Activated T-helper 1 cell treated with Interleukin-2 at 50 U/mL for 16 hours (primary cell): ENCODE data around the gene MAP7.
"Not testable (repeated sequence)": the region's sequence is repeated elsewhere in the genome, so short reads cannot be mapped to it uniquely, and the experiment has no call there.

Experiments
- DNase-seq: peaks from one replicate; pipeline ENCODE4 v3.0.0-alpha.2; 2020; ENCODE audit warnings: low read depth

MAP7 gene

DNA sequence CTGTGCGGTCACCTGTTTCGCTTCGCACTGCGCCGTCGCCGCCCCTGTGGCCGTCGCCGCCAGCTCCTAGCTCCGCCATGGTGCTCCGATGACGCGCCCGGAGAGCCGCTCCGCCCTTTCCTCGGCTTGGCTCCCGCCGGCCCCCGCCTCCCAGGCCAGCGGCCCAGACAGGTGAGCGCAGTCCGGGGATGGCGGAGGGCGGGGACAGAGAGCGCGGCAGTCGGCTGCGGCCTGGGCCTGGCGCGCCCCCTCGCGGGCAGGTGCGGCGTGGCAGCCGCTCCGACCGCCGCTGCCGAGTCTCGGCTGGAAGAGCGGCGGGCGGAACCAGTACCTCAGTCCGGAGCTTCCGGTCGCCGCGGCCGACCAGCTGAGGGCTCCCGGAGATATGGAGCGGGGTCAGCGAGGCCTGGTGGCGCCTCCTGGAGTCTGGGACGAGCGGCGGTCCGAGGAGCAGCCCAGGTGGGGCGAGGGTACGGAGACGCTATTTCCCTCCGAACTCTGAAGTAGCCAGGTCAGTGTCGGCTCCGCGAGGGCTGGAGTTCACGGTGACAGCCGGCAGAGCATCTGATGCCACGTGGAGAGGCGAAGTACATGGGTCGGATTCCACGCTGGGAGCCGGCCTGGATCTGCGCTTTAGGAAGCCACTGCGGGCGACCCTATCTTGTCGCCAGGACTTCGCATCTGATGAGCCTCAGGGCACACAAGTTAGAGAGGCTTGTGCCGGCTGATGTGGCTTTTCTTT lies at the start of gene MAP7:
MAP7 (minus strand) TSS at position 93 of the 742 bp plus-strand sequence; CDS start at position 79, 14 bp downstream.
- peak; percentile 52 for DNase-seq

DNA sequence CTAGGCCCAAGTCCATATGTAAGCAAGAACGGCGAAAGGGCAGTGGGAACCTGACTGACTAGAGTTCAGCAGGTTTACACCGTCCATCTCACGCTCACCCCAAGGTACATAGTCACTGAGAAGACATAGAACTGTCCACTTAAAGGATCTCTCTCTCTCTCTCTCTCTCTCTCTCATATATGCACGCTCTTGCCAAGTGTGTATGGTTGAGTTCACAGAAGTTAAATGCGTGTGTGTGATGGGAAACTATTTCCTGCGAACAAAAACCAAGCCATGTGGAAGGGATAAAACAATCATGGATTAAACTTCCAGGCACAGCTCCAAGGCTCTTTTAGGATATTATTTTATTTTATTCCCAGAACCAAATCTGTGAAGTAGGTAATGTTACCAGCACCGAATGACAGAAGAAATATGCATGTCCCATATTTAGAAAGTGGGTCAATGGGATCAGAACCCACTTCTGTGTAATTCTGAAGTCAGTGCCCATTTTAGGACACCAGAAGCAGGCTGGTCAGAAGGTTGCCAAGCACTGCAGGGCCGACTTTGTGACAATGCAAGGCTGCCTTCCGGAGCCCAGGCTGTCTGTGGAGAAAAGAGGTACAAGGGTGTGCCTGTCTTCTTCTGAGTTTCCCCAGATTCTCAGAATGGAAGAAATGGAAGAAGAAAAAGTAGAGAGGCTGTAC lies 49.2 kb upstream of the MAP7 start:
- DNase-seq: no peak

DNA sequence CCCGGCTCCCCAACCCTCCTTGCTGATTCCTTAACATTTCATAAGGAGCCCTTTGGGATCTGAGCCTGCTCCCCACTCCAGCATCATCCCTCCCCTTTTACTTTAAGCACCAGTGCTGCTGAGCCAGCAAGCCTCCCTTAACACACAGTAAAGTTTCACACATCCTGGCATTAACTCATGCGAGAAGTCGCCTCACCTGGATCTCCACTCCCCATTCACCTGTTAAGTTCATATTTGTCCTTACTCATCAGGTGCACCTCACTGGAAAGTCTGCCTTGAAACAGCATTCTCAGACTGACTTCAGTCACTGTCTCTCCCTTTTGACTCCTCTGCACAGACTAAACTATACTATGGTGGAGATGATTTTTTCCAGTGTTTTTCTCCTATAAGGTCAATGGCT lies 47.8 kb upstream of the MAP7 start:
- DNase-seq: no peak

DNA sequence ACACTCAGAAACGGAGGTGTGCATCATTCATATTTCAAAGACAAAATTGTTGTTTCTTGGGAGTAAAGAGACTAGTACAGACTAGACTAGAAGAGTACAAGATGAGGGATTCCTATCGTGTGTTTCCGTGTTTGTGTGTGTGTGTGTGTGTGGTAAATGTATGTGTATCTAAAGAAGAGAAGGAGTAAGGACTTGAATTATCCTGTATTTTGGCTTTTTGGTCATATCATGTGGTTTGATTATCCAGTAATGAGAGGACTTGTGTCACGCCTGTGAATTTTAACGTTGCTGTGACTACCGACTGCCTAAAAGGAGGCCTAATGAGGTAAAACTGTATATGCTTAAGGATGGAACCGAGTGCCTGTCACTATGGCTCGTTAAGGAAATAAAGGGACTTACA lies 44.4 kb upstream of the MAP7 start:
- DNase-seq: no peak

DNA sequence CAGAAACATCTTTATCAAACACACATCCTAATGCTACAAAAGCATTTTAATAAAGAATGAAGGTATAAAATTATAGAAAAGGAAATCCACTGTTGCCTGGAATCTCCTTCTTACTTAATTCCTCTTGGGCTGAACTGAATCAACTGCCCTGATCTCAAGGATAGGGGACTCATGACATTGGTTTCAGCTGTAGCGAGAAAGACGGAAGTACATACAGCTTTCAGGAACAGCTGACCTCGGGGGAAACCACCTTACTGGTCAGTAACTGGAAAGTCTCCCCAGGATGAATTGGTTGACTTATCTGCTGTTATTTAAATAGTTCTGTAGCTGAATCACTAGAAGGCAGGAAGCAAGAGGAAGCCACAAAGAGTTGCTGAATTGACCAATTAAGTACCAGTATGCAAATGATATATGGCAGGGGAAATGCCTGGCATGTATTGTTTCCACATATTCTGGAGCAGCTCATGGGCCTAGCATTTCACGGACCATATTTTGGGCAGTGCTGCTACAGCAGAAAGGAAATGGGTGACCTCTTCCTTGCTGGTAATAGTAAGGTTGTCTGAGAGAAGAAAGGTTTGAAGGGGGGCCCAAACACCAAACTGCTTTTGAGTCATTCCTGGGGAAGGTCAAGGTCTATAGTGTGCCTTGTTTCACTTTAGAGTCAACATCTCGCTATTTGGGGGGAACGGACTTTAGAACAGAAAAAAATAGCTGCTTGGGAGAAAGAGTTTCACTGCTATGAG lies 43.7 kb upstream of the MAP7 start:
- no peak for DNase-seq

DNA sequence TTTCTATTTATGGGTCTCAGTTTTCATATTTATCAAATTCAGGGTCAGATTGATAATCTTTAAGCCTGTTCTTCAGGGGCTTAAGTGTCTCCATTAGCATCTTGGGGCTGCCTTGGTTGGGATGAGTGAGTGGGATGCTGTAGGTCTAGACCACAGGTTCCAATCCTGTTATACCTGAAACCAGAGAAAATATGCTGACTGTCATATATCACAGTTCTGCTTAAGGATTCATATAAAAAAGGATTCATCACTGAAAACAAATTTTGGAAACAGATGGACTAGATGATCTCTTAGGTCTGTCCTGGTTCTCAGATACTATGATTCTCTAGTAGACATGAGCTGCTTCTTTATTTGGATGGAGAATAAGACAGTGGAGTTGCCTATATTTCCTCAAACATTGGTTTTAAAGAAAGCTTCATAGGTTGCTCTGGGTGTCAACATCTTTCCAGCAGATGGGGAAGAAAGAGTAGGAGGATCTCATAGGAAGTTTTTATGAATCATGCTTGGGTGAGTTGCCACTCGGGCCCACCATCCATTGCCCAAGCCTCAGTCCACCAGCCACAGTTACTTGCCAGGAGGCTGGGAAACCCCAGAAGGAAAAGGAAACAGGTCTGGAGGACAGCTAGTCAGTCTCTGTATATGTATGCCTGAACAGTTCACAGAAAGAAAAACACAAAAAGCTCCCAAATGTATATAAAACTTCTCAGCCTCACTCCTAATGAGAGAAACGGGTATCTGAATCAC lies 42.9 kb upstream of the MAP7 start:
- DNase-seq: no peak

DNA sequence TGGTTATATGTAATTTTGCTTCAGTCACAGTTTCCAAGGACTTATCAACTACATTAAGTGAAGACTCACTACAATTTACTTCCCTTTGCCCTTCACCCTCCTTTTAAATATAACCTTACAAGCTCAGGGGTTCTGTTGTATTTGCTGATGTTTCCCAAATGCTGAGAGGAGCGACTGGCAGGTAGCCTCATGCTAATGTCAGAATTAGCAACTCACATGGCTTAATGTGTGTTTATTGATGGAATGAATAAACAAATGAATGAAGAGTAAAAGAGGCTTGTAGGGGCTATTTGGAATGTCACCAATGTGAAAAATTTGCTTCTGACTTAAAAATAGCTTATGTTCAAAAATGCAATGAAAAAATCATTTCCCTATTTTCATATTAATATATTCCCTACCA lies 41.4 kb upstream of the MAP7 start:
- DNase-seq: no peak

DNA sequence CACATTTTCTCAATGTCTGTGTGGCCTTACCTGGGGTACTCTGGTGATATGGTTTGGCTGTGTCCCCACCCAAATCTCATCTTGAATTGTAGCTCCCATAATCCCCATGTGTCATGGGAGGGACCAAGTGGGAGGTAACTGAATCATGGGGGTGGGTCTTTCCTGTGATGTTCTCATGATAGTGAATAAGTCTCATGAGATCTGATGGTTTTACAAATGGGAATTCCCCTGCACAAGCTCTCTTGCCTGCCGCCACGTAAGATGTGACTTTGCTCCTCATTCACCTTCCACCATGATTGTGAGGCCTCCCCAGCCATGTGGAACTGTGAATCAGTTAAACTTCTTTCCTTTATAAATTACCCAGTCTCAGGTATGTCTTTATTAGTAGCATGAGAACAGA lies 40.6 kb upstream of the MAP7 start:
- not testable (repeated sequence) for DNase-seq

DNA sequence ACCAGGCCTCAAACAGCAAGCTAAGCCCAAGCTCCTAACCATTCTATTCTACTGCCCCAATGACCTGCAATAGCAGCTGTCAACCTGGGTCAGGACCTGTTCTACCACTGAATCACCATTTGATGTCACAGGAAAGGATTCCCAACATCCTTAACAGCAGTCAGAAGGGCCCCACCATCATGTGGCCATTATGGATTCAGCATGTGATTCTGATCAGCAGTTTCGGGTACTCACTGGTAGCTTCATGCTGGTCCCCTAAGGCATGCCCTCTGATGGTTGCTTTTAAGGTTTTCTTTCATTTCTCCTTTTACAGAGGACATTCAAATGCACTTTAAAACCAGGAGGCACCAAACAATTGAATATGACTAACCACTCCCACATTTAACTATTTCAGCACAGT lies 37.3 kb upstream of the MAP7 start:
- no peak for DNase-seq

DNA sequence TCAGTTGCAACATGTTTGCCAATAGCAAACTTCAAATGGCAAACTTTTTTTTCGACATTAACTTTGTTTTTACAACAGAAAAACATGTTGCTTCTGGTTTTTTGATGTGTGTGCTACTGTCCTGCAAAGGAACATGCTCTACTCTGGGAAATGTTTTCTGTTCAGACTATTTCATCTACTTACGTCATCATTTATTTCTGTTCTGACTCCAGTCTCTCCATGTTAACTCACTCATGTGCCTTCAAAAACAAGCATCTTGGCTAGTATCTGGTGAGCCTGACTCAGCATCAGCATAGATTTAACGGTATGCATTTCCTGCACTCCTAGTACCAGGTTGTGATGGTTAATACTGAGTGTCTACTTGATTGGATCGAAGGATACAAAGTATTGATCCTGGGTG lies 36.1 kb upstream of the MAP7 start:
- DNase-seq: no peak

DNA sequence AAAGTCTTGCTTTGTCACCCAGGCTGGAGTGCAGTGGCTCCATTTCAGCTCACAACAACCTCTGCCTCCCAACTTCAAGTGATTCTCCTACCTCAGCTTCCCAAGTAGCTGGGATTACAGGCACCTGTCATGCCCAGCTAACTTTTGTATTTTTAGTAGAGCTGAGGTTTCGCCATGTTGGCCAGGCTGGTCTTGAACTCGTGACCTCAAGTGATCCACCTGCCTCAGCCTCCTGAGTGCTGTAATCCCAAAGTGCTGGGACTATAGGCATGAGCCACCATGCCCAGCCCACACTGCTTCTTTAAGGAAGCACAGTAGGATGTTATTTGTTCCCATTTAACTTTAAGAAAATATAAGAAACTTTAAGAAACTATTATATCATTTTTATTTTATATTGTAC lies 35.3 kb upstream of the MAP7 start:
- DNase-seq: not testable (repeated sequence)

DNA sequence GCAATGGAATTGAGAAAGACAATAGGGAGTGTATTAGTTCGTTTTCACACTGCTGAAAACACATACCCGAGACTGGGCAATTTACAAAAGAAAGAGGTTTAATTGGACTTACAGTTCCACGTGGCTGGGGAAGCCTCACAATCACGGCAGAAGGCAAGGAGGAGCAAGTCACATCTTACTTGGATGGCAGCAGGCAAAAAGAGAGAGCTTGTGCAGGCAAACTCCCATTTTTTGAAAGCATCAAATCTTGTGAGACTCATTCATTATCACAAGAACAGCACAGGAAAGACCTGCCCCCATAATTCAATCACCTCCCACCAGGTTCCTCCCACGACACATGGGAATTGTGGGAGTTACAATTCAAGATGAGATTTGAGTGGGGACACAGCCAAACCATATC lies 34.1 kb upstream of the MAP7 start:
- not testable (repeated sequence) for DNase-seq

DNA sequence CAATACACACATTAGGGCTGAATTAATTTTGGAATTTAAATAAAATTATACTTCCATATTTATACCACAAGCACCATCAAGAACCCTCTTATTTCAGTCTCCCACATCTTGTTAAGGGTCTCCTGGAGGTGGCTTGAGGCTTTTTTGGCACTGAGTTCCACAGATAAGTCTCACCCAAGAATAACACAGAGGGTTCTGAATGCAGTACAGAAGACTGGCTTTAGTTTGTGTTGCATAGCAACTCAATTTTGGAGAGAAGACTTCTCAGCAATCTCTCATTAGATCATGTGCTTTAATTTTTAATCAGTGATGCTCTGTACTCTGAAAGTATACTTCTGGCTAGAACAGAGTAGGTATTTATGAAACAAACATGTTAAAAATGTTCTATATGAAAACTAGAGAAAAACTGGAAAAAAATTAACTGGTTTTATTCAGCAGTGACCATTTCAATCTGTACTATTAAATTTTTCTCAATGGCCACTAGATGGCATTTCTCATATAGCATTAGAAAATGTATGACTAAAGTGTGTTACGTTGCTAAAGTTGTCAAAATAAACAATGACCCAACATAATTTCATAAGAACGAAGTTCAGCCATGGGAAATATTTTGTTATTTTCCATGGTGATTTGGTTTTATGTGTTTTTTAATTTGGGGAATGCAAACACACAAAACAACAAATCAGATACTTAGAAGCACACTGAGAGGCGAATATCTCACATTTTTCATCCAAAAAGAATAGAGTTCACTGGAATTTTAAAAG lies 32.7 kb upstream of the MAP7 start:
- DNase-seq: no peak

DNA sequence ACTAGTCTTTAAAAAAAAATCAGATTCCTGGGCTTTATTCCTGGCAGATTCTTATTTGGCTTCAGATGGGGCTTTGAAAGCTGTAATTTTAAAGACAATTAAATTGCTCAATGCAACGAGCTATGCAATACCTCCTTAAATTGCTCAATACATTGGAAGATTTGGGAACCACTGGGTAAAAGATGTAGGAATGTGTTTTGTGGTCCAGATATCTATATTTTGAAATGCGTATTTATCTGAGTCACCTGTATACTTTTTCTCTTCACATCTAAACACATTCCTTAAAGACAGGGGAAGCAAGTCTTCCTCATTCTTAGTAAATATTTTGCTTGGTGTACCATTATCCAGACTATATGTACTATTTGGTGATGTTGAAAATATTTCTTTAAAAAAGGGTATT lies 29.6 kb upstream of the MAP7 start:
- DNase-seq: no peak

DNA sequence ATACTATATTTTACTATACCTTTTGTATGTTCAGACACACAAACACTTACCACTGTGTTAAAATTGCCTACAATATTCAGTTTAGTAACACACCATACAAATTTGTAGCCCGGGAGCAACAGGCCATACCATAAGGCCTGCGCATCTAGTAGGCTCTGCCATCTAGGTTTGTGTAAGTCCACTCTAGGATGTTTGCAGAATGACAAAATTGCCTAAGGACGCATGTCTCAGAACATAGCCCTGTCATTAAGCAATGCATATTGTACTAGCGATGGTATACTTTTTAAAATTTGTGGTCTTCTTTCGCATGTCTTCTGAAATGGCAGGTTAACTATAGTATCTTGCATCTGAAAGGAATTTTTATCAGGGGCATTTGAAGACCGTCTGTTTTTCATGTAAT lies 26.6 kb upstream of the MAP7 start:
- DNase-seq: no peak

DNA sequence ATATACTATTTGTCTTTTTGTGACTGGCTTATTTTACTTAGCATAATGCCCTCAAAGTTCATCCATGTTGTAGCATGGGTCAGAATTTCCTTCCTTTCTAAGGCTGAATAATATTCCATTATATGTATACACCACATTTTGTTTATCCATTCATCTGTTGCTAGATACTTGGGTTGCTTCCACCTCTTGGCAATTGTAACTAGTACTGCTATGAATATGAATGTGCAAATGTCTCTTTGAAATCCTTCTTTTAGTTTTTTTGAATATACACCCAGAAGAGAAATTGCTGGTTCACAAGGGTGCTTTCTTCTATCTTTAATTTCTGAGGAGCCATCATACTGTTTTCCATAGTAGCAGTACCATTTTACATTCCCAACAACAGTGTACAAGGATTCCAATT lies 21.3 kb upstream of the MAP7 start:
- DNase-seq: no peak

DNA sequence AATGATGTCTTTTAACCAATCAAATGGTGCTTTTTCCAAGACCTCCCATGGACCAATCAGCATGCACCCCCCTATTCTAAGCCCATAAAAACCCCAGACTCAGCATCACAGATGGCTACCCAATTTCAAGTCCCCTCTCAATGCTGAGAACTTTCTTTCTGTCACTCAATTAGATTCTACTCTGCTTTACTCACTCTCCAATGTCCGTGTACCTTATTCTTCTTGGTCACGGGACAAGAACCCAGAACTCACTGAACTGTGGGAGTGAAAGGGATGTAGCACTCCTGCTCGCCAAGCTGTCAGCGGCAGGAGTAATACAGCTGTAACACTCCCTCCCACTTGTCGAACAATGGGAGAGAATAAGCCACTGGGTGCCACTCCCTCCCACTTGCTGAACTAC lies 20.8 kb upstream of the MAP7 start:
- DNase-seq: no peak

DNA sequence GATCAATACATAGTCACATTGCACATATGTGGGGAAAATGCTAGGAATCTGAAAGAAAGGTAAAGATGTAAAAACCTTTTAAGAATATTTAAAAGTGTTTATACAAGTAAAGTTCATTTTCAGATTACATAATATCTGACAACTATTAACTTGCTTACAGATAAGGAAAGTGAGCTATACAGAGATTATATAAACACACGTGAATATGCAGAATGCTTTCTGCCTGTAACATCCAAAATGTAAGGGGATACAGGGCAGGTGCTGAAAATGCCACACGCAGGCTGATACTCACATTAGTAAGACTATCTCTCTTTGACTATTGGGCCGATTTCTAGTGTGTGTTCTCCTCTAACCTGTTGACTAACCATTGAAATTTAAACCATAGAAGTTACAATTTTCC lies 17.9 kb upstream of the MAP7 start:
- no peak for DNase-seq

DNA sequence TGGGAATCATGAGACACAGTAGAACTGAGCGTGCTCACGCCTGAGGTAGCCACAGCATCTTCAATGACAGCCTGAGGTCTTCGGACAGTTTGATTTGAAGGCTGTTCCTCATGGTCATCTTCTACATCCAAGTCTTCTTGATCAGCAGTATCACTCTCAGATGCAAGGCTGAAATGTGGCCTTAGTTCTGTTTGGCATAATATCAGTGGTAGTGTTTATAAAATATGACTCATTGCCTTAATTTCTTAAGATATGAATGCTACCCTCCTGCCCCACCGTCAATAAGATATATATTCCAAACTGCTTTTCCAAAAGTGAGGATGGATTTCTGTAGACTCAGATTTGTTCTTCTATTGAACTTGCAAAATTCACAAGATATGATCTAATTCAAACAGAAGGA lies 17.5 kb upstream of the MAP7 start:
- DNase-seq: no peak

DNA sequence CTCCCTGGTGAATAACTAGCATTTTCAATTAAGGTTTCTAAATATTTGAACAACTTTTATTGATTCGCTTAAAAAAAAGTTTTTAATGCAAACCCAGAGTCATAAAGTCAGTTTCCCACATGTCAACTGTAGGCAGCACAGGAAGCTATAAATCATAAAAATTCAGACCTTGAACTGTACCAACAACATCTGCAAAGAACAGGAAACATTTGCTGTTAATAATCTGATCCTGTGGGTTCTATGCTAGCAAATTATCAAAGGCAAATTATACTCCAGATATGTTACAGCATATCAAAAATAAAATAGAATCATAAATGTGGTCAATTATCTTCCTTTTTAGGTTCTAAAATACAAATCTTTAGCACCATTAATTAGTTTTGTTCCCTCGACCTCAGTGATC lies 16.6 kb upstream of the MAP7 start:
- DNase-seq: no peak

DNA sequence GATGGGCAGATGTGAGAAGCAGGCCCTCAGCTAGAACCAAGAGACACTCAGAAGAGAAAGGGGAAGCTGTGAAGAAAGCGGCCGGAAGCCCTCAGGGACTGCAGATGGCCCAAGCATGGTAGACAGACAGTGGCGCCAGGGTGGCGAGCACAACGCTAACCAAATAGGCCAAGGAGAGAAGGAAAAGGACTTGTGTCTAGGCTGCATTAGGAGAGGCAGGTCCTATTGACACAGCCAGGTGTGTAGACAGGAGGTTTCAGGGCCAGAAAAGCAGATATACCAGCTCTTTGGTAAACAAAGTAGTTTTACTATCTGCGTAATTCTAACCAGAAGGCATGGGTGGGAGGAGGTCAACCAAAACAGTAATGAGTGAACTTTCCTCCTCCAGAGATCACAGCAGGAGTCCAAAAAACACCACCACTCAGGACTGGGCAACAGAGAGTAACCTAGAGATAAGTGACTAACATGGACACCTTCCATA lies 15.8 kb upstream of the MAP7 start:
- DNase-seq: no peak

DNA sequence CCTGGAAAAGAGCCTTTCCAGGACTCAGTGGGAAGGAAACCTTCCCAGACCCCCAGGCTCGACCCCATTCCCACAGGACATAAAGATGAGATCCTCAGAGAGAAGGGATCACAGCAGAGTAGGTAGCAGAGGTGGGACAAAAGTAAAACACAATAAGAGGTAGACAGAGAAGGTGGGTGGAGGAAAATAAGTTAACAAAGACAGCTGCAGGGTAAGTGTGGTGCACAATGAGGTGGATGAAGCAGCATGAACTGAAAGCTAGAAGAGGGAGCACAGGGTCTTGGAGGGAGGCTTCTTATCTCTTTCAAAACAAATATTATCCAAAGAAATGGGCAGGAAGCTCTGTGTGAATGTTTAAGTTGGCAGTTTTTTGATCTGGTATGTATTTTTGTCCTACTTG lies 14.0 kb upstream of the MAP7 start:
- no peak for DNase-seq
